RWPE1 (cell line): ENCODE results near the gene ANKRD39.

Experiments used
- CTCF ChIA-PET: fragments of 350-600 bp; sonication (Branson Sonifier 250); formaldehyde crosslinking; extraction: SDS; loops from one replicate; lab custom pipeline; 2021; lab: Yijun Ruan, JAX
- POLR2A ChIA-PET: fragments of 400-600 bp; formaldehyde crosslinking; extraction: SDS; loops from one replicate; lab custom pipeline; 2020; ENCODE audit warnings: antibody characterized with exemption; ENCODE audit not compliant: low non-redundant PET; lab: Yijun Ruan, JAX
- DNase-seq: peaks from one replicate; pipeline ENCODE4 v3.0.0; 2012; ENCODE audit warnings: low spot score
- H3K27ac ChIP-seq: fragments of 450-650 bp; 2 replicates; pipeline ENCODE4 v1.5.1; 2017
- TF ChIP-seq, protein P1 (sequence below): fragments of 450-650 bp; conservative IDR thresholded peaks from 2 replicates; pipeline ENCODE4 v1.5.1; 2017; ENCODE audit warnings: low read depth, mild to moderate bottlenecking

Gene ANKRD39

DNA sequence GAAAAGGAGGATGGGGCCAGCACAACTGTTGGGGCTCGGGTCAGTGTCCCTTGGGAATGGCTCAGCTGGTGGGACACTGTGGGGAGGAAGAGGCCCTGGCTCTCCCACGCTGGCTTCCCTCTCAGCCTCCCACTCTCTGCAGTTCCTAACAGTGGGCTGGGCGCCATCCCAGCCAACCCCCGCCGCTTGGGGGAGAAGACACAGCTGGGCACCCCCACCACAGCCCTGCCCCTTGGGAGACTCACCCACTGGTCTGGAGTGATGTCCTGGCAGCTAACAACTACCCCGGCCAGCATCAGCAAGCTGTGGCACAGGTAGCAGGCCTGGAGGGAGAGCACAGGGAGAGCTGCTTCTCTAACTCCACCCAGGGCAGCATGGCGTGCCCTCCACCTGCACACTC is 20.4 kb upstream of the ANKRD39 start:
- no peak for DNase-seq
- H3K27ac ChIP-seq, result no peak overlapping the region
- ChIA-PET CTCF (no interaction called here), POLR2A (no interaction called here)
- TF ChIP-seq, protein P1, sequence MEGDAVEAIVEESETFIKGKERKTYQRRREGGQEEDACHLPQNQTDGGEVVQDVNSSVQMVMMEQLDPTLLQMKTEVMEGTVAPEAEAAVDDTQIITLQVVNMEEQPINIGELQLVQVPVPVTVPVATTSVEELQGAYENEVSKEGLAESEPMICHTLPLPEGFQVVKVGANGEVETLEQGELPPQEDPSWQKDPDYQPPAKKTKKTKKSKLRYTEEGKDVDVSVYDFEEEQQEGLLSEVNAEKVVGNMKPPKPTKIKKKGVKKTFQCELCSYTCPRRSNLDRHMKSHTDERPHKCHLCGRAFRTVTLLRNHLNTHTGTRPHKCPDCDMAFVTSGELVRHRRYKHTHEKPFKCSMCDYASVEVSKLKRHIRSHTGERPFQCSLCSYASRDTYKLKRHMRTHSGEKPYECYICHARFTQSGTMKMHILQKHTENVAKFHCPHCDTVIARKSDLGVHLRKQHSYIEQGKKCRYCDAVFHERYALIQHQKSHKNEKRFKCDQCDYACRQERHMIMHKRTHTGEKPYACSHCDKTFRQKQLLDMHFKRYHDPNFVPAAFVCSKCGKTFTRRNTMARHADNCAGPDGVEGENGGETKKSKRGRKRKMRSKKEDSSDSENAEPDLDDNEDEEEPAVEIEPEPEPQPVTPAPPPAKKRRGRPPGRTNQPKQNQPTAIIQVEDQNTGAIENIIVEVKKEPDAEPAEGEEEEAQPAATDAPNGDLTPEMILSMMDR, result no peak

DNA sequence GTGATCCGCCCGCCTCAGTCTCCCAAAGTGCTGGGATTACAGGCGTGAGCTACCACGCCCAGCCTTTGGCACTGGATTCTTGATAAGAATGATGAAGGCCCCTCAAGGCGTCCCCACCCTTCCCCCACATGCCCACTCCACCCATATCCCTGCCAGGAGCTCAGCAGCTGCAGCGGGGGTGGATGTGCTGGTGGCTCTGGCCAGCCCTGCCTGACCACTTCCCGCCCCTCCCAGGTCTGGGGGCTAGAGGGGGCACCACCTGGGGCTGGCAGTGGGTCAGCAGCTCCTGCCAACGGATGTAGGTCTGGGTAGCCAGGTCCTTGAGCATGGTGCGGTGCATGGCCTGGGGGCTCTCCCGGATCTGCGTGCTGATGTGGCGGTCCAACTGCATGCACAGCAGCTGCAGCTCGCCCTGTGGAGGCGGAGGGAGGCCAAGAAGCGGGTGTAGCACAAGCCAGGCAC is 19.8 kb upstream of the ANKRD39 start:
- DNase-seq, result no peak
- POLR2A ChIA-PET, result interaction anchor here (0.7 kb wide), 1 partner anchor 113 kb away, joined by 4 read pairs; no protein-coding TSS in a partner anchor
- no peak overlapping the region for H3K27ac ChIP-seq
- CTCF ChIA-PET, result interaction anchor here (0.6 to 0.7 kb wide), 3 partner anchors 11 to 1801 kb away, joined by 3 to 7 read pairs (median 5); no protein-coding TSS in a partner anchor
- TF ChIP-seq, protein P1, result no peak

DNA sequence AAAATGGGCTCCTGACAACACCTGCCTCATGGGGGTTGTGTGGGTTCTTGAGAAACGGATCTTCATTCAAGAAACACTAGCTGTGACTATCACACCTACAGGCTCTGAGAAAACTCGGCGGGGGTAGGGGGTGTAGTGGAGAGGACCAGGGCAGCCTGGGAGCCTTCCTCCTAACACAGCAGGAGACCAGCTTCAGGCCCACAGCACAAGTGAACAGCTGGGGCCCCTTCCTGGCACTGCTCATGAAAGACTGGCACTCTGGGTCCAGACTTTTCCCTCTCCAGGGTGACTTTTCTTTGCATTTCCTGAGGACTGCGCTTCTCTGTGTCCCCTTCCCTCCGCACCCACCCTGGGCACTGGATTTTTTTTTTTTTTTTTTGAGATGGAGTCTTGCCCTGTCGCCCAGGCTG is 19.2 kb upstream of the ANKRD39 start:
- POLR2A ChIA-PET, result interaction anchor here (0.7 kb wide), 1 partner anchor 113 kb away, joined by 4 read pairs; no protein-coding TSS in a partner anchor
- H3K27ac ChIP-seq, result no peak overlapping the region
- no peak for DNase-seq
- TF ChIP-seq, protein P1, result no peak
- CTCF ChIA-PET, result interaction anchor here (0.6 to 0.7 kb wide), 3 partner anchors 11 to 1801 kb away, joined by 3 to 7 read pairs (median 5); no protein-coding TSS in a partner anchor

DNA sequence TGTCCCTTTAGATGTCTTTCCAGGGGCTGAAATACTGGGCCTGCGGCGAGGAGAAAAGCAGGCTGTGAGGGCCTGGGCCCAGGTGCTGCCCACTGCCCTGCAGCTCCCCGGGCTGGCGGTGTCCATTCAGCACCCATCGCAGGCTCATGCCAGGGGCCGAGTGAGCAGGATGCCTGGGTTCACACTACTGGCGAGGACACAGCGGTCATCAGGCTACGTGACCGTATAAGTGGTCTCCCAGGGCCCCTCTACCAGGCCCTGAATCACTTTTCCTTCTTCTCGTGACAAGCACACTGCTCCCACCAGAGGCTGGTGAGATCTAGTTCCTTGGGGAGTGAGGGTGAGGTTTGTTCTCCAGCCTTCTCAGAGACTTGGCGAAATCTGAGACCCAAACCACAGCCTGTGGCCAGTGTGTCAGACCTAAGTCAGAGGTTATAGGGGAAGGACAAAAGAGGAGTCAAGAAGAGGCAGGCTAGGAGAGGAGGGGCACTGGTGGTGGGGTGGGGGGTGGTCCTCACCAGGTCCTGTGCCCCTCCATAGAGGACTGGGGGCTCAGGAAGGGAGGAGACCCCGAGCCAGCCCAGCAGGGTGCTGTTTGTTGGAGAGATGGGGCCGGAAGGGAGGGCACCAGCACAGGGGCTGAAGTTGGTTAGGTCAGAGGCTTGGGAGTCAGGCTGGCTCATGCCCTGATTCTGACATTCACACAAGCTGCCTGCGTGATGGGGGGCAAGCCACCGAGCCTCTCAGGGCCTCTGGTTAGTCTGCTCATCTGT is 18.6 kb upstream of the ANKRD39 start:
- no peak for DNase-seq
- POLR2A ChIA-PET, result no interaction called here
- CTCF ChIA-PET, result no interaction called here
- TF ChIP-seq, protein P1, result no peak
- H3K27ac ChIP-seq, result no peak overlapping the region

DNA sequence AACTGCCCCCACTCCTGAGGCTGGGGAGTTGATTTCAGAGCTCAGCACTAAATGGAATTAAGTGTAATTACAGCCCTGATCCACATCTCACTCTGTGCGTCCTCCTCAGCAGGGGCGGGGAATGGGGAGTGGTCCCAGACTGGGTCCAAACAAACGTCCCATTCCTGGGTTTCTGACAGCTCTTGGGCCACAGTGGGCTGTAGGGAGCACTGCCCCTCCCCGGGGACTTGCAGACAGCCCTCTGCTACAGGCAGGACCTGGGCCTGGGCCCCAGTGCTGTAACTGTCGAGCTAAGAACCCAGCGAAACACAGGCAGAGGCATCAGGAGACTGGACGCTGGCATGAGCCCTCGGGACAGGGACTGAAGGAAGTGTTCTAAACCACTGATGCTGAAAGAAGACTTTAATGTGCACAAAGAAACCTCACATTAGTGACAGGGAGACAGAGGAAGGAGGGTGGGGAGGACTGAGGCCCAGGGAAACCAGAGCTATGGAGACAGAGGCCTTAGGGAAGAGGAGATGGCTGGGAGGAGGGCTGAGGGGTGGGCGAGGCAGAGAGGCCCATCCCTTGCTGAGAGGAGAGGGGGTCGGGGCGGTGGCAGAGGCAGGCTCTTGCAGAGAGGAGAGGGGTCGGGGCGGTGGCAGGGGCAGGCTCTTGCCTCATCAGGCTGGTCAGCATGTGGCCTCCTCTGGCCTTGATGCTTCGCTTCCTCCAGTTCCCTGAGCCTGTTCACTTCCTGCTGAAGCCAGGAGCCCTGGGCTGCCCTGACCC is 17.9 kb upstream of the ANKRD39 start:
- no peak for DNase-seq
- TF ChIP-seq, protein P1, result no peak
- H3K27ac ChIP-seq, result no peak overlapping the region
- ChIA-PET POLR2A (no interaction called here), CTCF (no interaction called here)

DNA sequence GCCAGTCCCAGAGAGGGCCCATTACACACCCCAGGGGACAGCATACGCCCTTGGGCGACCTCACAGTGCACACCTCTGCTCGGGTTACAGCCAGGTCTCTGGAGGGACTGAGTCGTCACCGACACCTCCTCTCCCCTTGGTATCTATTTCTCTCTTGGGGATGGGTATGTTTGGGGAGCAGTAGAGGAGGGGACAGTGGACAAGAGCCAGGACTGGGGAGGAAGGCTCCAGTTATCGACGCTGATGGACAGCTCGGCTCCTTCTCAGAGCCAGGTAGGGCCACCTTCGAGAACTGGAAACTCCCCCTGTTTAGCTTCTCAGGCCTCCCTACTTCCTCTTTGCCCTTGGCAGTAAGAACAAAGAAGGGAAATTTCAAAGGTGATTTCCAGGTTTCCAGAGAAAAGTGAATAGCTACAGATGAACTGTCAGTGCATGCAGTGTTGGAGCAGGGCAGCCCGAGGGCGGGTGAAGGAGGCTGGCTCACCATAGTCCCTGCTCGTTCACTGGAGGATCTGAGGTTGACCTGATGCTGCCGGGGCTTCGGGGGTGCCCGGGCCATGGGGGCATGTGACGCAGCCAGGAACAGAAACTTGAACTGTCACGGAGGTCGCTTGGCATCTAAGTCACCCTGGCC is 16.5 kb upstream of the ANKRD39 start:
- no peak for DNase-seq
- POLR2A ChIA-PET, result no interaction called here
- CTCF ChIA-PET, result interaction anchor here (1.6 kb wide), 1 partner anchor 77 kb away, joined by 7 read pairs; no protein-coding TSS in a partner anchor

More for the DNA sequence above, 16.5 kb upstream of the ANKRD39 start:
- H3K27ac ChIP-seq, result no peak overlapping the region
- TF ChIP-seq, protein P1, result no peak
